ENCODE measurements around the gene SLC1A1.
"Not testable (repeated sequence)": the region's sequence is repeated elsewhere in the genome, so short reads cannot be mapped to it uniquely, and the experiment has no call there.

Gene SLC1A1

DNA sequence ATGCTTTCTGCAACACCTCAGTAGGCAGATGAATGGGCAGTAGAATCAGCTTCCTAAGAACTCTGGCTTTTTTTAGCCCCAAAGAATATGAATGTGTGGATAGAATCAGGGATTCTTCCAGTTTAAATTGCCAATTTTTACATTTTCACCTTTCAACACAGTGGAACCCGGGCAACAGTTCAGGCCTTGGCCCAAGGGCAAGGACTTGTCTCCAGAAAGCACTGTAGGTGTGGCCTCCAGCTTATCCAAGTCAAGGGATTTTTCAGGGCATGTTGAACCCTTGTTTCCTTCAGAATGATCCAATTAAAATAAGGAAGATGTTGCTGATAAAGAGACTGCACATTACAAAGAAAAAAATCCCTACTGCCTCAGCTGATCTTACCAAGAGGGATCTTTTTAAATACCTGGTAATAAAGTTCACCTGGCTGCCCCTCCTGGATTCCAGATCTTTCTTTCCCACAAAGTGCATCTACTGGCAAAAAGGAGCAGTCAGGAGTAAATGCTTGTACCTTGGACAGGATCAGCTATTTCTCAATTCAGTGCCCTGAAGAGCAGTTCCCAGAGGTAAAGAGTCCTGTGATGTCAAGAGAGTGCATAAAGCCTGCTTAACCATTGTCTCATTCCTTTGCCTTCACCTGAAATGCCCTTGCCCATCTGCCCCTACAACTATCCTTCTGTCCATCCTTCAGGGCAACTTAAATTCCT, 91.7 kb downstream of the SLC1A1 start:
- DNase-seq, result no peak

DNA sequence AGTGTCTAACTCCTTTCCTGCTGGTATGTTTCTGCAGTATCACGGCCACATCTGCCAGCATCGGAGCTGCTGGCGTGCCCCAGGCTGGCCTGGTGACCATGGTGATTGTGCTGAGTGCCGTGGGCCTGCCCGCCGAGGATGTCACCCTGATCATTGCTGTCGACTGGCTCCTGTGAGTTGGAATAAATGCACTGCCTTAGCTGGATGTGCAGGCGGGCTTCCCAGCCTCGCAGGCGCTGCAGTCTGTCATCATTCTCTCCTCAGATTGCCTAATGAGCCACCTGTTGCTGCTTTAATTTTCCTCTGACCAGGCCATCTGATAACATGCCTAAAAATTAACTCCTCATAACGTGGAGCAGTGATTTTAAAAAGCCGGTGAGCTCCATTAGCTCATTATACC, 92.7 kb downstream of the SLC1A1 start:
- no peak for DNase-seq

DNA sequence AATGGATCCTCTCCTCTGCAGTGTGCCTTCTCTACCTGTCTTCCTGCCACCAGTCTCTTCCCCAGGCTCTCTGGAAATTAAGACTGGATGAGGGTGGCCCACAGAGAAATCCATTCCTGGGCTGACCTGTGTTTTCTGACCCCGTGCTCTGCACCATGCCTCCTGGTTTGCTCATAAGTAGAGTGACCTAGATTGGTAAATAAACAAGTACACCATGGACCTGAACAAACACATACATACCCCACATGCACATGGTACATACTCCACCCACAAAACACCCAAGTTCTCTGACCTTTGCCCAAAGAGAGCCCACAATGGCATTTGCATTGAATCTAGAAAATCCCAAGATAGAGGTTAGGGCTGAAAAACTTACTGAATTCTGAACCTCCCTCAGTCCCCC, 94.4 kb downstream of the SLC1A1 start:
- no peak for DNase-seq

DNA sequence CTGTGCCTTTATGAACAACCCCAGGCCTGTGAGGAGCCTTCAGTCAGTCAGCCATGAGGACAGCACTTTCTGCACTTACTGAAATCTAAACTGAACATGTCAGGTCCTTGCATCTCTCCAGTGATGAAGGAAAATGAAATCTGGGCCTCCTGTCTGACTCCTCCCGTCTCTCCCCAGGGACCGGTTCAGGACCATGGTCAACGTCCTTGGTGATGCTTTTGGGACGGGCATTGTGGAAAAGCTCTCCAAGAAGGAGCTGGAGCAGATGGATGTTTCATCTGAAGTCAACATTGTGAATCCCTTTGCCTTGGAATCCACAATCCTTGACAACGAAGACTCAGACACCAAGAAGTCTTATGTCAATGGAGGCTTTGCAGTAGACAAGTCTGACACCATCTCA, 94.9 kb downstream of the SLC1A1 start:
- no peak for DNase-seq

DNA sequence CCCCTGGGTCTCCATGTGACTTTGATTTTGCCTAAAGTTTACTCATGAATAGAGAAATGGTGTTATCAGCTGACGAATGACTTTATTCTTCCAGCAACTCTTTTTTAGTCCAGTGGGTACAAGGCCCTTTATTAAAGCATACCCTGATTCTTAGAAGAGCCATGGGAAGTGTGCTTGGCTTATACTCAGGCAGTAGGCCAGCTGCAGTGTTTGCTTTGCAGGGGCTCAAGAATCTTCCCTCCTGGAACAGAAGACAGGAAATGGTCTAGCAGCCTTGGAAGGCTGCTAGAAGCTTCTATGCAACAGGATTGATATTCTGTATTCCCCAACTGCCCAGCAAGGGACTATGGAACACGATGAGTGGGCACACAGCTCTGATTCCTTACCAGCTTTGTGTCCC, 98.5 kb downstream of the SLC1A1 start:
- DNase-seq, result no peak

DNA sequence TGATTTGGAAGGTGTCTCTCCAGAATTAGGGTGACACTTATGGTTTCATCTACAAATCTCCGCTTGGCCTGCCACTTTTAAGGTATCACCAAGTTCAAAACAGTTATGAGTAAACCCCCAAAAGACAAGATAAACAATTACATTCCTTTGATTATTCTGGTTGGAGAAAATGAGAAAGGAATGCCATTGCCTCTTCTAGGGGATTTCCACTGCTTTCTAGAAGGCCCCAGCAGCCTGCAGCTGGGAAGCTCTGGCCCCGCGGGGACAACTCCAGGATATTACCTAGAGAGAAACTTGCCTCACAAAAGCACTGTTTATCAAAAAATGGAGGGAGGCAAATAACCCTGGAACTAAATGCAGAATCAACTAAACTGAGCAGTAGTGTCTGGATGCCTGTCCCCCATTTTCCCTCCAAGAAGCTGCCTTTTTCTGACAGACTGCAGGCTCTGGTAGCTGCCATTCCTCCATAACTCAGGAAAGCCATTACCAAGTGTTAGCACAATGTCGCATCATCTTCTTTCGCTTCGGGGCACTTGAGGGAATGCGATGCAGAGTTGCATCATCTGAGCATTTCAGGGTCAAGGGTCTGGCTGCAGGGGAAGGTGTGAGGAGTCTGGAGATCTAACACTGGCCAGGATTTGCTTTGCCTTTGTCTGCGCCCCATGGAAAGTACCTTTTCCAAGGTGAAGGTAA, 100.3 kb downstream of the SLC1A1 start:
- DNase-seq, result no peak

DNA sequence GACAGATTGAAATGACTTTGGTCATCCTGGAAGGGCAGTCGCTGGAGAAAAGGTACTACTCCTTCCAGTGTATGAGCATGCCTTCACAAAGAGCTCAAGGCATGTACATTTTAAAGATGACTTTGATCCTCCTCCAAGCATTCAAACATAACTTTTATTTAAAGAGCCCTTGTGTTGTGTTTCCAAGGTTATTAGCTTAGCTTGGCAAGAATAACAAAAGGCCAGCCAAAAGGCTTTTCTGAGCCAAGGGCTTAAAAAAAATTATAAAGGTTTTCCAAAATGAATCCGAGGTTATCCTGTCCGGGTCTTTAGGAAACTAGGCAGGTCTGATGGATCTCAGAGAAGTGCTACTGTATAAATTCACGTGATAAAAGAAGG, 100.8 kb downstream of the SLC1A1 start:
- DNase-seq, result no peak

DNA sequence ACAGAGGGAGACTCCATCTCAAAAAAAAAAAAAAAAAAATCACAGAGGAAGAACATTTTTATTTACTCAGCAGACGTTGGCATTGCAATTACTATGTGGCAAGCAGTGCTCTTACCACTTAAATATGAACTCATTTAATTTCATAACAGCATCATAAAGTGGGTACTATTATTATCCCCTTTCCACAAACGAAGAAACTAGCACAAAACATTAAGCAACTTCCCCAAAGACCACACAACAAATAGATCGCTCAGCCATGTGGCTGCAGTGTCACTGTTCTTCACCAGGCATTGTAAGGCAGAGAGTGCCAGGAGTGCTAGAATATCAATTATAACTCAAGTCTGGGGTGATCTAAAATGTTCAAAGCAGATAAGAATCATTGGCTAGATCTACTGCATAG, 102.0 kb downstream of the SLC1A1 start:
- DNase-seq, result no peak

DNA sequence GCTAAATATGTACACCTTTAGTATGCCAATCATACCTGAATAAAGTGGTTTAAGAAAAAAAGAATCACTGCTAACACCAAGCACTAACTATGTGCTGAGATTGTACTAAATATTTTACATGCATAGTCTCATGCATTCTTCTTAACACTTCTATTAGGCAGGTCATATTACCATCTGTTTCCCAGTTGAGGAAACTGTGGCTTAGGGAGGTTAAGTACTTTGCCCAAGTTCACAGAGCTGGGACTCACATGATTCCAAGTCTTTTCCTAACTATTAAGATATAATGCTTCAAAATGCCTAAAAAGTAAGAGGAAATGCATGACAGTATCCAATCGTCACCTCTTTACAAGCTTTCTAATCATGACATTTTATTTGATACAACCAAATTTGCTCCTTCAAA, 102.6 kb downstream of the SLC1A1 start:
- DNase-seq, result no peak

DNA sequence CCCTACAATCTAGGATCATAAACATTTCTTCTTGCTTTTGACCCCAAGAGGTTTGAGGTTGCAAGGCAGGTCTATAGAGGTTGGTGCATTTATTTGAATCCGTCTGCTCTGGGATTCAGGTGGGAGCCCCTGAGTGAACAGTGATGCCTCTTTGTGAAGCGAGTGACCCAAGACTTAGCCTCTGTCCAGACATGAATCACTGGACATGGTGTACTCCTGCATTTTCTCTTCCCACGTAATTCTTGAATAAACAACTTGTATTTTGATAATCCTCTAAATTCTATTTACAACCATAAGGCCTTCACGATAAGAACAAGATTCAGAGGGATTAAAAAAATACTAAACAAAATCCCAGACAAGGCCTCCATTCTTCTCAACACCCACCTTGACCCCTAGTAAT, 104.3 kb downstream of the SLC1A1 start:
- DNase-seq, result no peak

DNA sequence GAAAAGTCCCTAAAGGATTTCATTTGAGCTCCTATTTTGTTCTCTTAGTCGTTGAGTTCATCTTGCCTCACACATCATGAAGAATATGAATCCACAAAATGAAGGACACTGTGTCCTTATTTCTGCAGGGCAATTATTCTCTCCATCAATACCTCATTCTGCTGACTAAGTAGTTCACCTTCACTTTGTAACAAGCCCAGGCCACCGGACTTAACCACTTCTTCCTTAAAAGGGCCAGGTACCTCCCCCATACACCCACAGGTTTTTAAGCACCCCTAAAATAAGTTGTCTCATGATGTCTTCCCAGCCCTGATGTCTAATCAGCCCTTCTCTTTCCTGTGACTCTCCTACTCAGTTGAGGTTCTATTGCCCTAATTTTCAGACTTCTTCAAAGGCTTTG, 104.7 kb downstream of the SLC1A1 start:
- no peak for DNase-seq

DNA sequence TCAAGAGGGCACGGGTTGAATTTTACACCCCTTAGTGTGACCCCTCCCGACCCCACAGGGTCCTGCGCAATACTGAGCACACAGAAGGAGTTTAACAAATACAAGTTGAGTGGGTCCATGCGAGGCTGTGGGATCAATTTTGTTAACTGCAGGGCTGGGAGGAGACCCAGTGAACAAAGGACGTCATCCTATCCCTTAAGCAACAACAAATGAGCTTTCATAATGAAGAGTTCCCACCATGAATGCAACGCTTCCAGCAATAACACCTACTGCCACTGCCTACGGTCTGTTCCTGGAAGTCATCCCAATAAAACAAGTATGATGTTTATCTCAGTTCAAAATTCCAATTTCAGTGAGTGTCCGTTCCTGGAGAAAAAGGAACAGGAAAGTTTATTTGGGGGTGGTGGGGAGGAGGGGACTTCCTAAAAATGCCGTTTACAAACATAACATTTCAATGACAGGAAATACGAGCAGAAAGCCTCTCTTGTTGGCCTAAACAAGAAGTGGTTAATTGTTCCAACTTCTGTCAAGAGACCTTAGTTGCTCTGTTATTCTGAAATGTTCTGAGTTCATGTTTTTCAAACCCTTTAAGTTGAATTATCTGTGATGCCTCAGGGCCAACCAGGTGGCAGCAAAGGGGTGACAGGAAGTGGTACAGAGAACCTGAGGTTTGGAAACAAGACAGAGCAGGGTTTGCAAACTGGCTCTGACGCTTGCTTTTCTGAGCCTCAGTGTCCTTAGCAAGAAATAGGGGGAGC, 106.1 kb downstream of the SLC1A1 start:
- no peak for DNase-seq

DNA sequence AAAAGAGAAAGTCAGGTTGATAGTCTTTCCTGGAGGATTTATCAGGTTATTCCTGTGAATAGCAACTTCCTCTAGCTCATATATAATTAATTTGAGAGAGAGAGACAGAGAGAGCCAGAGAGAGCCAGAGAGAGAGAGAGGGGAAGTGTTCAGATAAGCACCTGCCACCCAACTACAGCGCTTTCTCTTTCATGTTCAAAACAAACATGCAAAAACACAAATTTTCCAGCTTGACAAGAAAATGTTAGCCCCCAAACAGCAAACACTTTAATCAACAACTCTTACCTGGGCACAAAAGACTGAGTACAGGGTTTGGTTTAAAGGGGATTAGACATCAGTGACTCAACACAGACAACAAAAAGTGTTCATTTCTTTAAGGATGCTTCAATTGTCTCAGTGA, 110.1 kb downstream of the SLC1A1 start:
- DNase-seq, result no peak

DNA sequence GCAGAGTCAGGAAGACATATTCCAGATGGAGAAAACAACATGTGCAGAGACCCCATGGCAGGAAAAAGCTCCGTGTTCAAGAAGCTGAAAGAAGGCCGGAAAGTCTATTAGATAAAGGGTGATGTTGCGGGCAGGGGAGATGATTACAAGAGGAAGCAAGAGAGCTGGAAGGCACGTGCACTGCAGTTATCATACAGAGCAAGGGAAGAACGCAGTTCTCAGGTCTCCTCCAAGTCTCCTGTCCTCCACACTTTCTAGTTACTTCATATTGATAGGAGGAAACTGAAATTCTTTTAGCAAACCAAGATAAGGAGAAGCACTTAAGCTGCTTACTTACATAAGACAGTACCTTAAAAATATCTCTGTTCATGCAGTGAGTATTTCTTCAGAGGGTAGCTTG, 113.6 kb downstream of the SLC1A1 start:
- DNase-seq, result no peak

DNA sequence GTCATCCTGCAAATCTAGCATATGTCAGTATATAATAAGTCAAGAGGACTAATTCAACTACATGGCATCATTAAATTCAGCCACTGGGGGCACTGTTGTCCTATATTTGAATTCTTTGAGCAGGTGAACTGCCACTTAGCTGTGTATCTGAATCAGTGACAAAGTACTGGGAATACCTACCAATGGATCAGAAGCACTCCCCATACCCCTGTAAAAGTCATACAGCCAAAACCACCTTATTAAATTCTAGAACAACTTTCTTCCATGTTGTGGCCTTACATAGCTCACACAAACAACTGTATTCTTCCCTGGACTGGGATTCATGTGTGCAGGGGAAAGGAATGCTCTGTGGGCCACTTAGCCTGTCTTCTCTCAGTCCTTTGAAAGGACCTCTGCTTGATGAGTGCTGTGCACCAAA, 114.4 kb downstream of the SLC1A1 start:
- DNase-seq, result no peak

DNA sequence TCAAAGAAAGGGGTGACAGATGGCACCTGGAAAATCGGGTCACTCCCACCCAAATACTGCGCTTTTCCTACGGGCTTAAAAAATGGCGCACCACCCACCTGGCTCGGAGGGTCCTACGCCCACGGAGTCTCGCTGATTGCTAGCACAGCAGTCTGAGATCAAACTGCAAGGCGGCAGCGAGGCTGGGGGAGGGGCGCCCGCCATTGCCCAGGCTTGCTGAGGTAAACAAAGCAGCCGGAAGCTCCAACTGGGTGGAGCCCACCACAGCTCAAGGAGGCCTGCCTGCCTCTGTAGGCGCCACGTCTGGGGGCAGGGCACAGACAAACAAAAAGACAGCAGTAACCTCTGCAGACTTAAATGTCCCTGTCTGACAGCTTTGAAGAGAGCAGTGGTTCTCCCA, 115.8 kb downstream of the SLC1A1 start:
- not testable (repeated sequence) for DNase-seq

DNA sequence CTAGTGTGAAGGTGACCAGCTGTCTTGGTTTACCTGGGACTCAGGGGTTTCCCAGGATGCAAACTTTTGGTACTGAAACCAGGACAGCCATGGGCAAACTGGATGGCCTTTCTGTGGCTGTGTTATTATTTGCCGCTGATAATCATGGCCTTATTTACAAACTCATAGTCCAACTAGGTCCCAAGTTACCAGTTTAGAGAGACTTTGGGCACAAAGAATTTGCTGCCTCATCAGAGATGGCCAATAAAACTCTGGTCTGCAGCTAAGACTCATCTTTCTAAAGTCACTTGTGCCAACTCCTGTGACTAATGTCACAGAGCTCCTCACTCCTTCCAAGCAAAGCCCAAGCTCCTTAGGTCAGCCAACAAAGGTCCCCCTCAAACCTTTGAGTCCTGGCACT, 124.4 kb downstream of the SLC1A1 start:
- no peak for DNase-seq

DNA sequence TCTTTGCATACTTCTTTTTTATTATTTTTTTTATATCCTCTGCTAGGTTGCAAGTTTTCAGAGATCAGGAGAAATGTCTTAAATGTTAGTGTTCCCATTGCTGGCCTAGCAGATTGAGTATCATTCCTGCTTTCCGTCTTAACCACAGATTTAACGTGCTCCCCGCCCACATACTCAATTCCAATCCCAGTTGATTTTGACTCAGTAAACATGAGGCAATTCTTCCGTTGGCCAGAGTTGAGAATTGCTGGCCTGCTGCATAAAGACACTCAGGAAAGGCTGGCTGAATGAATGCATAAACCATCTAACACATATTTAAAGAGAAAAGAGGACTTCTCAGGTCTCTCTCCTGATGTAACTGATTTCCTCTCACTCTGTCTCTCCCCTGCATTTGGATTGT, 125.0 kb downstream of the SLC1A1 start:
- DNase-seq, result no peak

DNA sequence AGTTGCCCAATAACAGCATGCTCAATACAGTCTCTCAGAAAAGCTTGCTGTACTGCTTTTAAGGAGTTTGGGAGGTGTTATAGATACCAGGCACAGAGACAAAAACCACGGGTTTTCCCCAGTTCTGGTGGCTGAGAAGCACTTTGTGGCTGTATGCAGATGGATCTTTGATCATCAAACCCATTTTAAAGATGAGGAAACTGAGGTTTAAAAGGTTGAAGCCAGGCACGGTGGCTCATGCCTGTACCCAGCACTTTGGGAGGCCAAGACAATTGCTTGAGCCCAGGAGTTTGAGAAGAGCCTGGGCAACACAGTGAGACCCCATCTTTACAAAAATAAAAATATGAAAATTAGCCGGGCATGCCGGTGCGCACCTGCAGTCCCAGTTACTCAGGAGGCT, 125.5 kb downstream of the SLC1A1 start:
- no peak for DNase-seq

DNA sequence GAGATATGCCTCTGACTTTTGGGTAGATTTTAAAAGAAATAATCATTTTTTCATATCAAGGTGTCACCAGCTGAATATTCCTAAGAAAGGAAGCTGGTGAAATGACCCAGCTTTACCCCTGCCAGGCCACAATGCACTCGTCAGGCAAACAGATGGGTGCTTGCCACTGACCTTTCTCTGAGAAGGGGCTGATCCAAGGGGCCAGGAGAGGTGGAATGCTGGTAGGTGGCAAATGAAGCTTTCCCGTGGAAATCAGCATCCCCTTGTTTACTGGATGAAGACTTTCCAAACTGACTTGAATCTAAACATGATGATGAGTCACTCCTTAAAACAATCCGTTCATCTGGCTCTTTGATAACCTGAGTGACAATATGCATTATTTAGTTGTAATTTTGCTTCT, 127.5 kb downstream of the SLC1A1 start:
- DNase-seq, result no peak

DNA sequence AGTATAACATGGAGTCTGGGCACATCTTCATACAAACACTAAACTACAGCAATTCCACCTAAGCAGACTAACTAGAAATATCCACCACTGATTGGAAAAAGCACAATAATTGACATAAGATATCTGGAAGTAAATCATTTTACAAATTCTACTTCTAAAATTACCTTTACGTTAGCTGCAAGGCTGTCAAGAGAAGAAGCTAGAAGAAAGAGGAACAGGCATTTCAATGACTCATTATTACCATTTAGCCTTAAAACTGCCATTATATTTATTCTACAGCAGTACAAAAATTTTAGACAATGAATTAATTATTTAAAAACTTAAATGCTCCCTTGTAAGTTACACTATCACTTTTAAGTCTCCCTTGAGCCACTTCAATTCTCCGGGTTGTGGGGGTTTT, 128.4 kb downstream of the SLC1A1 start:
- DNase-seq, result no peak

DNA sequence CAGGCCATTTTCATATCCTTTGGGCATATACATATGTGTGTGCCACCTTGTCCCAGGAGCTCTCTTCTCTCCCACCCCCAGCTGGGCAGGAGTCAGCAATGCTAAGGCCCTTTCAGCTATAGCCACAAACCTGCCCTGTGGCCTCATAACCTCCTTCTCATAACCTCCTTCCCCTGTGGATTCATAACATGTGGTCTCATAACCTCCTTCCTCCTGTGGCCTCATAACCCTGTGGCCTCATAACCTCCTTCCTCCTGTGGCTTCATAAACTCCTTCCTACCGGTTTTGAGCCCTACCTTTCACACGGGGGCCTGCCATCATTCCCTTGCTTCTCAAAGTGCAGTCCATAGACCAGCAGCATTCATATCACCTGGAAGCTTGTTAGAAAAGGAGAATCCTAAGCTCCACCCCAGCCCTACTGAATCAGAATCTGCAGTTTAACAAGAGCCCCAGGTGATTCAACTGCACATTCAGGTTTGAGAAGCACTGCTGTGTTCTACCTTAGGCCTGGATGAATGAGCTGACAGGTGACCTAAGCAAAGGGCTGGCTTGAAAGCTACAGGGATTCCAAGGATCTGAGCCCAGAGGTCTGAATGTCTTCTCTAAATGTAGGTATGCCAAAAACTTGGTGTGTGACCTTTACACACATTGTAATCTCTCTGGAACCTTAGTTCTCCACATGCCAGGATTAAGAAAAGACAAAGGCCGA, 129.9 kb downstream of the SLC1A1 start:
- DNase-seq, result no peak

DNA sequence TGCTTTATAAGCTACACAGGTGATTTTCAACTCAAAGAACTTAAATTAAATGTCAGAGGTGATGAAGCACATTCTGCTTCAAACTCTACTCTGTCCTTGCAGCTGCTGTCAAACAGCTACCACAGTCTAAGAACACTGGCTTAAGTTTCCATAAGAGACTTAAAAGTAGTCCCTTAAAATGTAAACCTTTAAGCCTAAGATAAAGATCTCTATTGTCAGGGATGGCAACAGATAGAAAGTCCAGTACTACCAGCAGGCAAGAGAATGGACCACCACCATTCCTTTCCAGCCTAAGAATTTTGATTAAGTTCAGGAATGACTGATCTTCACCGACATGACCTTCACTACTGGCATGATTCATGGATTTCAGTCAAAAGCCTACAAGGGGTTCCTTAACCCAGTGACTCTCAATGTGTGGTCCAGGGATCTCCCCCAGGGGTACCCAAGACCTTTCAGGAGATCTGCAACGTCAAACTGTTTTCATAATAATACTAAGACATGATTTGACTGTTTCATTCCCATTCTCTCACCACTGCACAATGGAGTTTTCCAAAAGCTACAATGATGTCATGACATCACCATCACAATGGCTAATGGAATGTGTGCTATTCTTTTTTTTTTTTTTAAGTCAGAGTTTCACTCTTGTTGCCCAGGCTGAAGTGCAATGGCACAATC, 130.8 kb downstream of the SLC1A1 start:
- DNase-seq, result no peak

Data from T1000 (cell line).